Mucosa of rectum (tissue), 2 donors: ENCODE results near the gene GLRA2.

Experiments
- H3K27ac ChIP-seq, 2 donors: one replicate each; pipeline ENCODE4 v1.7.0; 2013; ENCODE audit warnings: inconsistent platforms in 2 of 2, low read depth in 2 of 2, low read length in 2 of 2
- H3K27me3 ChIP-seq, 2 donors: one replicate each; pipeline ENCODE4 v1.7.0; 2013; ENCODE audit warnings: low read length in 2 of 2; ENCODE audit not compliant: control insufficient read depth in 2 of 2, insufficient read depth in 2 of 2
- H3K36me3 ChIP-seq, 2 donors: one replicate each; pipeline ENCODE4 v1.7.0; 2013; ENCODE audit warnings: low read length in 2 of 2; ENCODE audit not compliant: control insufficient read depth in 2 of 2, insufficient read depth in 2 of 2
- H3K4me1 ChIP-seq, 2 donors: one replicate each; pipeline ENCODE4 v1.7.0; 2013; ENCODE audit warnings: low read length in 2 of 2, mild to moderate bottlenecking in 1 of 2; ENCODE audit not compliant: control insufficient read depth in 2 of 2, insufficient read depth in 2 of 2
- H3K4me3 ChIP-seq, 2 donors: one replicate each; pipeline ENCODE4 v1.7.0; 2013; ENCODE audit warnings: low read length in 2 of 2
- H3K9ac ChIP-seq, 2 donors: one replicate each; pipeline ENCODE4 v1.7.0; 2013; ENCODE audit warnings: low read length in 2 of 2, low read depth in 1 of 2, mild to moderate bottlenecking in 1 of 2
- H3K9me3 ChIP-seq, 2 donors: one replicate each; pipeline ENCODE4 v1.7.0; 2013; ENCODE audit warnings: low read length in 2 of 2; ENCODE audit not compliant: control insufficient read depth in 2 of 2
- donor health status: healthy.
- donor health status: Normal muscosa, but diverticular disease.

The GLRA2 gene

DNA sequence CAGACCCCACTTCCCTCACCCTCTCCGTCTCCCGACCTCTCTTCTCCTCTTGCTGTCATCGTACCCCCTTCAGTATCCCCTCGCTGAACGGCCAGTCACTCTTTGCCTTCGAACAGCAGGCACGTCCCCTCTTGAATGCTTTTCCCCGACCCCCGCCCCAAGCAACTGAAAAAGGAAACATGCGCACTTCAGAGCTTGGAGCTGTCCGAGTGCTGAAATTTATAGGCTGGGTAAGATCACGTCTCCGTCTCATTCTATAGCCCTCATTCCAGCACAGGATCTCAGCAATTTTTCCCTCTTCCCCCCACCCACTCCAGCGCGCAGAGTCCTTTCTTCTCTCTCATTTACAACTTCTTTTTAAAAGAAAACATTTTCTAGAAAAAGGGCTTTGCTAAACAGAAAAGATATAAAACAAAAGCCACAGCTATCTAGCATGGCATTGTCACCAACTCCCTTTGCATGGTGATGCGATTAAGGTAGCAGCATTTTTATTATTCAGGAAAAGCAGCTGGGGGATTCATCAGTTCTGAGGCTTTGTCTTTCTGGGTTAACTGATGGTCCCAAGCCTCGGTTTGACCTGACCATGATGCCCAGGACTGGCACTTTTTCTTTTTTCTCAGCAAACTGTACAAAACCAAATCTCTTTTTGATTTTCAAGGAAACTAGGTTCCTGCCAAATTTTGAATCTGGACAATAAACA, at the start of gene GLRA2:
TSS of gene GLRA2 (plus strand) at position 247 of the 700 bp plus-strand sequence. CDS start 522 bp downstream, outside the sequence.
- no peaks in the 10 kb centered on the region for H3K27me3 ChIP-seq
- peak within 1 kb of the TSS in 1 of 2 donors; percentile 35 for H3K4me3 ChIP-seq
- no peak within 1 kb of the TSS for H3K27ac ChIP-seq

DNA sequence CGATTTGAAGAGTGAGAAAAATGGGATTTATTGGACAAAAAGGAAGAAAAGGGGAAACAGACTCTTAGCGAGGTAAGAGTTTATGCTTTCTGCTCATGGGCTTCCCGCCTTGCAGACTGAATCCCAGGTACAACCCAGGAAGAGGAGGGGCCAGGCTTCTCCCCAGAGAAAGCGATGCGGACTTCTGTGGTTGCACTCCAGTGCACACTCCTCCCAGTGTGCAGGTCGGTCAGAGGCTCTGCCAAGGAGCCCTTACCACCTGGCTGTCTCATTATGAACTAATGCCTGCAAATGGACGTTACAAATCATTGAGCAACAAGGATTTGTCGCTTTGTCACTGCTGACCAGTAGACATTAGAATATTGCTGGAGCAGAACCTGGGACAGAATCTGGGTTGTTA, 39.9 kb upstream of the GLRA2 start:
- Histone ChIP-seq H3K9ac (no peak overlapping the region), H3K9me3 (no peaks in the 10 kb centered on the region), H3K4me3 (no peak overlapping the region), H3K27me3 (peaks cover 0 to 2% of the 10 kb centered on the region in 2 donors), H3K27ac (no peak overlapping the region), H3K36me3 (no peaks in the 10 kb centered on the region), H3K4me1 (no peaks in the 10 kb centered on the region)

More for the DNA sequence above, at the start of gene GLRA2:
- H3K9me3 ChIP-seq, result no peaks in the 10 kb centered on the region
- no peaks in the 10 kb centered on the region for H3K36me3 ChIP-seq
- no peaks in the 10 kb centered on the region for H3K4me1 ChIP-seq
- no peak within 1 kb of the TSS for H3K9ac ChIP-seq

GRCh38 chrX:14491689-14492088, 37.6 kb upstream of the GLRA2 start:
- Histone ChIP-seq H3K27me3 (peaks cover 2% of the 10 kb centered on the region in 2 donors), H3K36me3 (no peaks in the 10 kb centered on the region), H3K9me3 (no peaks in the 10 kb centered on the region), H3K4me1 (no peaks in the 10 kb centered on the region), H3K27ac (no peak overlapping the region), H3K4me3 (no peak overlapping the region), H3K9ac (no peak overlapping the region)

GRCh38 chrX:14496674-14497073, 32.7 kb upstream of the GLRA2 start:
- H3K9ac ChIP-seq, result no peak overlapping the region
- peaks cover 0 to 2% of the 10 kb centered on the region in 2 donors for H3K27me3 ChIP-seq
- H3K4me3 ChIP-seq, result peak overlapping the region in 1 of 2 donors; percentile 27
- H3K4me1 ChIP-seq, result no peaks in the 10 kb centered on the region
- no peaks in the 10 kb centered on the region for H3K36me3 ChIP-seq
- no peaks in the 10 kb centered on the region for H3K9me3 ChIP-seq
- H3K27ac ChIP-seq, result no peak overlapping the region

DNA sequence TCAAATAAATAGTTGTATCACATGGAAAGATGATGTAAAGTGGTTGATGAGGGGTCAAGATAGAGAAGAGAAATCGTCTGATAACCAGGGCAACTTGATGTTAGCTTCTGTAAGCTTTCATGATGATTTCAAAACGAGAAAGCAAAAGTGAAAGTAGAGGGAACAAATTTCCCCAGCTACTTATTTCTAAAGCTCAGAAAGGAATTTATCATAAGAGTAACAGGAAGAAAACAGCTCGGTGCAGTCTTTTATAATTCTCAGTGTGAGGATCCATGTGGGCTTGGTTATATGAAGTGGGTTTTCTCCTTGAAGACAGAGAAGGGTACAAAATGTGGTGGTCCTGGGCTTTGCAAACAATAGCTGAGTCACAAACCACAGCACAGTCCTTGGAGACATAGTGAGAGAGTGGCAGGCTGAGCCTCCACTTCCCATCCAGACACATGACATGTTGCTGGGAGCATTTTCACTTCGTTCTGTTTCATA, 32.1 kb upstream of the GLRA2 start:
- Histone ChIP-seq H3K9me3 (no peaks in the 10 kb centered on the region), H3K27ac (no peak overlapping the region), H3K4me1 (no peaks in the 10 kb centered on the region), H3K9ac (peak overlapping the region in 1 of 2 donors; percentile 24), H3K36me3 (no peaks in the 10 kb centered on the region), H3K27me3 (peaks cover 0 to 2% of the 10 kb centered on the region in 2 donors), H3K4me3 (peak overlapping the region; percentile 14 to 27)

DNA sequence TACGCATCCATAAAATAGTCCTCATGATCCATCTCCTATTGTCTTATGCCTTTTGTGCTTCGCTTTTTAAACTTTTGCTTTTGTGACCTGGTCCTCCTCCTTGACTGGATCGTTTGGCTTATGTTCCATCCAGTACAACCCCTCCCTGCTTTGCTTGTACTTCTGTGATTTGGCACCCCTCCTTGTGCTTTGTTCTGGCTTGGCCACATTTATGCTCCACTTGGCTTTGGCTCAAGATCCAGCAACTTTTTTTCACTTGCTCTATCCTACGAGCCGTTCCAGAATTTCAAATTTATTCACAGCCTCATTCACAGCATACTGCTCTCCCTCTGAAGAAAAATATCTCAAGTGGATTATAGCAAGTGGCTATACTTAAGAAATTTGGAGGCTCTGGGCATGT, 28.0 kb upstream of the GLRA2 start:
- no peaks in the 10 kb centered on the region for H3K9me3 ChIP-seq
- no peak overlapping the region for H3K9ac ChIP-seq
- H3K27me3 ChIP-seq, result no peaks in the 10 kb centered on the region
- H3K27ac ChIP-seq, result no peak overlapping the region
- H3K4me3 ChIP-seq, result no peak overlapping the region
- no peaks in the 10 kb centered on the region for H3K4me1 ChIP-seq
- H3K36me3 ChIP-seq, result no peaks in the 10 kb centered on the region

GRCh38 chrX:14504960-14505538, 24.3 kb upstream of the GLRA2 start:
- Histone ChIP-seq H3K9me3 (no peaks in the 10 kb centered on the region), H3K27me3 (no peaks in the 10 kb centered on the region), H3K4me3 (no peak overlapping the region), H3K4me1 (no peaks in the 10 kb centered on the region), H3K9ac (no peak overlapping the region), H3K27ac (no peak overlapping the region), H3K36me3 (no peaks in the 10 kb centered on the region)

DNA sequence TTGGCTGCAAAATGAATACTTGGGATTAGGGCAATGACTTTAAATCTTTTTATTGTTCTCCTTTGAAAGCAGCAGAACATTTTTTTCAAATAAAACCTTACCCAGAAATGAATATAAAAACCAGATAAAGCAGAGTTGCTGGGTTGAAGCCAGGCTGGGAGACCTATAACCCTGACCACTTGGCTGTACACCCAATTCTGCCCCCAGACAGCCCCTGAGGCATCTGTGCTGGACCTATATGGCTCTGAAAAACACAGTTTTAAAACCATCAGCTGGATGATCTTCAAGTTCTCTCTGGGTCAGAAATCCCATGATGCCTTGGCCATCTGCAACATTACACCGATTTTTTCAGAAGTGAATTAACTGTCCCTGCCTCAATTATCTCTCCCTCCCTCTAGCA, 23.7 kb upstream of the GLRA2 start:
- Histone ChIP-seq H3K36me3 (no peaks in the 10 kb centered on the region), H3K27ac (no peak overlapping the region), H3K4me3 (no peak overlapping the region), H3K9ac (no peak overlapping the region), H3K9me3 (no peaks in the 10 kb centered on the region), H3K4me1 (no peaks in the 10 kb centered on the region), H3K27me3 (peaks cover 0 to 3% of the 10 kb centered on the region in 2 donors)

DNA sequence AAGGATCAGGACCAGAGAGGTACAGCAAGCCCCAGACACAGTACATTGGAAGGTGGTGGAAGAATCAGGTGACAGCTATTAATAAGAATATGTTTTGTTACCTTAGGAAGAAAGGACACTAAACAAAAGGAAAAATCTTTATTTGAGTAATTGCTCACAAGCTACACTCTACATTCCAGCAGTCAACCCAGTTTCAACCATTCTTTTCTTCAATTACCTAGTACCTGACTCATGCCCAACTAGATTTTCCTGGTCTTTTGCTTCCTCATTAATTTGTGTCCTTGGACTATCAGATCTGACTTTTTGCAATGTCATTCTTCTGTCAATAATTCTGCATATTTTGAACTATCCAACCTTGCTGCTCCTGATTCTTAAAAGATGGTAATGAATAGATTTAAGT, 22.5 kb upstream of the GLRA2 start:
- no peaks in the 10 kb centered on the region for H3K4me1 ChIP-seq
- no peak overlapping the region for H3K4me3 ChIP-seq
- H3K9me3 ChIP-seq, result no peaks in the 10 kb centered on the region
- H3K27ac ChIP-seq, result no peak overlapping the region
- H3K36me3 ChIP-seq, result no peaks in the 10 kb centered on the region
- H3K27me3 ChIP-seq, result peaks cover 0 to 3% of the 10 kb centered on the region in 2 donors
- H3K9ac ChIP-seq, result no peak overlapping the region

- H3K27me3 ChIP-seq, result peaks cover 0 to 3% of the 10 kb centered on the region in 2 donors
These were observed 21.2 kb upstream of the GLRA2 start for GRCh38 chrX:14508025-14508690.

More at GRCh38 chrX:14508025-14508690, 21.2 kb upstream of the GLRA2 start:
- H3K4me3 ChIP-seq, result no peak overlapping the region
- H3K9ac ChIP-seq, result no peak overlapping the region
- no peaks in the 10 kb centered on the region for H3K36me3 ChIP-seq
- no peaks in the 10 kb centered on the region for H3K4me1 ChIP-seq
- H3K27ac ChIP-seq, result no peak overlapping the region
- H3K9me3 ChIP-seq, result peaks cover 0 to 2% of the 10 kb centered on the region in 2 donors
